CD14-positive monocyte (primary cell): Measurements from ENCODE around the gene DNAJC30. TPM values are rescaled to one million over a fixed set of nuclear protein-coding genes. Genes with fewer than 3 reads are reported as not detected.

Experiments
- DNase-seq, 3 donors: peaks; one replicate each; pipeline ENCODE4 v3.0.0-alpha.2; 2011 to 2022
- H2AFZ ChIP-seq: 2 replicates; pipeline ENCODE4 v1.6.0; 2012; ENCODE audit warnings: mild to moderate bottlenecking, low read depth, low read length, inconsistent platforms; ENCODE audit not compliant: insufficient read depth, poor library complexity, severe bottlenecking
- H3K27ac ChIP-seq, 2 donors: 1 replicate in 1 of 2; 2 replicates in 1 of 2; pipeline ENCODE4 v1.5.1; 2012 to 2013; ENCODE audit warnings: low read length in 2 of 2, control low read depth in 1 of 2, inconsistent platforms in 1 of 2, low read depth in 1 of 2, mild to moderate bottlenecking in 1 of 2
- H3K27me3 ChIP-seq, 2 donors: one replicate each; pipeline versions ENCODE4 v1.6.0 to v1.6.1; 2011 to 2013; ENCODE audit warnings: low read length in 2 of 2; ENCODE audit not compliant: control insufficient read depth in 2 of 2, insufficient read depth in 2 of 2
- H3K36me3 ChIP-seq, 2 donors: replicated peaks in 1 of 2; 1 replicate in 1 of 2; 2 replicates in 1 of 2; pipeline versions ENCODE4 v1.5.1 to v1.6.1; 2012 to 2013; ENCODE audit warnings: low read length in 2 of 2, control low read depth in 1 of 2, inconsistent platforms in 1 of 2, mild to moderate bottlenecking in 1 of 2; ENCODE audit not compliant: insufficient read depth in 2 of 2, control insufficient read depth in 1 of 2
- H3K4me1 ChIP-seq, 2 donors: 1 replicate in 1 of 2; 2 replicates in 1 of 2; pipeline versions ENCODE4 v1.5.1 to v1.6.1; 2012 to 2013; ENCODE audit warnings: low read length in 2 of 2, control low read depth in 1 of 2, inconsistent platforms in 1 of 2, mild to moderate bottlenecking in 1 of 2, moderate library complexity in 1 of 2; ENCODE audit not compliant: insufficient read depth in 2 of 2, control insufficient read depth in 1 of 2
- H3K4me2 ChIP-seq: replicated peaks from 2 replicates; pipeline ENCODE3; 2012; ENCODE audit warnings: low read length, moderate library complexity, mild to moderate bottlenecking; ENCODE audit not compliant: poor library complexity, severe bottlenecking; ENCODE audit errors: extremely low read depth
- H3K4me3 ChIP-seq, 3 experiments: fragments of 200-600 bp in 1 of 3; sonication (generic) in 1 of 3; replicated peaks in 1 of 3; 1 replicate in 2 of 3; 2 replicates in 1 of 3; pipeline ENCODE4 v1.5.1; 2011 to 2013; ENCODE audit warnings: low read length in 3 of 3, mild to moderate bottlenecking in 3 of 3, control low read depth in 2 of 3, low read depth in 2 of 3, inconsistent platforms in 1 of 3, moderate library complexity in 1 of 3
- H3K79me2 ChIP-seq: 2 replicates; pipeline ENCODE4 v1.6.0; 2012; ENCODE audit warnings: mild to moderate bottlenecking, control low read depth, inconsistent platforms, low read length, moderate library complexity; ENCODE audit not compliant: insufficient read depth
- H3K9ac ChIP-seq: 2 replicates; pipeline ENCODE4 v1.6.0; 2017; ENCODE audit warnings: low read length, mild to moderate bottlenecking; ENCODE audit not compliant: insufficient read depth, poor library complexity, severe bottlenecking
- H3K9me3 ChIP-seq, 2 donors: replicated peaks in 1 of 2; 1 replicate in 1 of 2; 2 replicates in 1 of 2; pipeline versions ENCODE4 v1.5.1 to v1.6.1; 2012 to 2013; ENCODE audit warnings: low read length in 2 of 2, control low read depth in 1 of 2; ENCODE audit not compliant: control insufficient read depth in 1 of 2, insufficient read depth in 1 of 2
- H4K20me1 ChIP-seq: 2 replicates; pipeline ENCODE4 v1.6.0; 2012; ENCODE audit warnings: mild to moderate bottlenecking, low read length, control low read depth, moderate library complexity; ENCODE audit not compliant: insufficient read depth
- H3K27ac Mint-ChIP-seq, 7 donors: one replicate each; pipeline ENCODE4 v1.8.0; 2020; ENCODE audit warnings: mild to moderate bottlenecking in 7 of 7, mixed read lengths in 7 of 7, moderate library complexity in 6 of 7, inconsistent platforms in 2 of 7
- H3K27me3 Mint-ChIP-seq, 3 donors: one replicate each; pipeline ENCODE4 v1.8.0; 2021 to 2022; ENCODE audit warnings: low read depth in 3 of 3, mild to moderate bottlenecking in 3 of 3, mixed read lengths in 3 of 3, moderate library complexity in 3 of 3, inconsistent platforms in 1 of 3
- H3K36me3 Mint-ChIP-seq, 2 donors: one replicate each; pipeline ENCODE4 v1.8.0; 2020; ENCODE audit warnings: mixed read lengths in 2 of 2, inconsistent platforms in 1 of 2, mild to moderate bottlenecking in 1 of 2
- H3K4me1 Mint-ChIP-seq: one replicate; pipeline ENCODE4 v1.8.0; 2020; ENCODE audit warnings: mild to moderate bottlenecking, mixed read lengths
- H3K4me3 Mint-ChIP-seq, 2 donors: one replicate each; pipeline ENCODE4 v1.8.0; 2020; ENCODE audit warnings: mild to moderate bottlenecking in 2 of 2, mixed read lengths in 2 of 2, moderate library complexity in 1 of 2
- H3K9me3 Mint-ChIP-seq, 7 donors: one replicate each; pipeline ENCODE4 v1.8.0; 2020 to 2022; ENCODE audit warnings: mixed read lengths in 7 of 7, mild to moderate bottlenecking in 6 of 7, moderate library complexity in 6 of 7, inconsistent platforms in 2 of 7
- WGBS: methylation state at CpG from one replicate; pipeline ENCODE4 v1.1.5; 2013; ENCODE audit warnings: missing lambda C conversion rate; ENCODE audit not compliant: insufficient coverage; 5-methylcytosine and 5-hydroxymethylcytosine counted together
- intact Hi-C, 2 donors: fragments of 100-400 bp; cut with micrococcal nuclease; formaldehyde crosslinking; loops; one replicate each; pipeline versions ENCODE4 v1.15.0 to v1.15.1; 2023
- polyA plus RNA-seq, 3 donors: library from polyadenylated mRNA; depleted of rRNA in 1 of 3; unstranded in 2 of 3; stranded (reverse) in 1 of 3; fragments of 300-500 nt in 2 of 3; fragments of >200 nt in 1 of 3; fragmentation: Illumina TruSeq in 2 of 3; gene quantifications; 1 replicate in 2 of 3; 2 replicates in 1 of 3; pipeline ENCODE4 v1.2.3, GENCODE V29; 2012 to 2021
- TF ChIP-seq, protein P1 (sequence below): fragments of 200-600 bp; IDR thresholded peaks from one replicate; pipeline ENCODE4 v1.8.0; 2022; ENCODE audit warnings: antibody characterized with exemption, mild to moderate bottlenecking

Gene DNAJC30
- polyA plus RNA-seq, 3 donors = 2.4 to 5.2 (median 3.2) TPM

DNA sequence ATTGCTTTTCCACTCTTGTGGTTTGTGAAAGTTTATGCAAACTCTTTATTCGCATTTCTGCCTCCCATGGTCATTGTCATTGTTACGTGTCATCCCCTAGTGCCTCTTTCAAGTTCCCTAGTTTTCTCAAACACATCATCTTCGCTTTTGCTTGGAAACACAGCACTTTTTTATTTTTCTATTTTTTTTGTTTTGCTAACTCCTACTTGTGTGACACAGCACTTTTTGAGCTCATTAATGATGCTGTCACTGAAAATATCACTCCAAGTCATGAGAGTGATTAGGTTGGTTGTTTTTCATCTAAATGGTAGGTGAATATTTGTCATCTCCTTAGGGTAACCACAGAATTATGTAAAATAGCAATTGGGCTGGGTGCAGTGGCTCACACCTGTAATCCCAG is 44.7 kb upstream of the DNAJC30 start:
- Mint-ChIP-seq H3K4me1 (peaks cover 14% of the 10 kb centered on the region), H3K27ac (peak overlapping the region in 1 of 7 donors; percentile 15), H3K27me3 (peaks cover 45 to 64% (median 50%) of the 10 kb centered on the region in 3 donors), H3K4me3 (peak overlapping the region in 1 of 2 donors; percentile 66), H3K36me3 (no peaks in the 10 kb centered on the region), H3K9me3 (peaks cover 0 to 9% (median 1%) of the 10 kb centered on the region in 7 donors)
- Histone ChIP-seq H3K36me3 (no peaks in the 10 kb centered on the region), H3K4me3 (no peak overlapping the region), H3K79me2 (no peaks in the 10 kb centered on the region), H3K9ac (no peak overlapping the region), H4K20me1 (no peaks in the 10 kb centered on the region), H3K27ac (no peak overlapping the region), H2AFZ (no peak overlapping the region), H3K9me3 (no peaks in the 10 kb centered on the region), H3K4me1 (peaks cover 4 to 10% of the 10 kb centered on the region in 2 donors), H3K4me2 (no peak overlapping the region), H3K27me3 (peaks cover 11 to 53% of the 10 kb centered on the region in 2 donors)
- 45% methylated on average over 2 of the region's 3 CpGs for WGBS
- intact Hi-C loops = loop anchor here (5.0 kb wide), 3 partner anchors 41 to 121 kb away; no protein-coding TSS in a partner anchor
- TF ChIP-seq, protein P1, sequence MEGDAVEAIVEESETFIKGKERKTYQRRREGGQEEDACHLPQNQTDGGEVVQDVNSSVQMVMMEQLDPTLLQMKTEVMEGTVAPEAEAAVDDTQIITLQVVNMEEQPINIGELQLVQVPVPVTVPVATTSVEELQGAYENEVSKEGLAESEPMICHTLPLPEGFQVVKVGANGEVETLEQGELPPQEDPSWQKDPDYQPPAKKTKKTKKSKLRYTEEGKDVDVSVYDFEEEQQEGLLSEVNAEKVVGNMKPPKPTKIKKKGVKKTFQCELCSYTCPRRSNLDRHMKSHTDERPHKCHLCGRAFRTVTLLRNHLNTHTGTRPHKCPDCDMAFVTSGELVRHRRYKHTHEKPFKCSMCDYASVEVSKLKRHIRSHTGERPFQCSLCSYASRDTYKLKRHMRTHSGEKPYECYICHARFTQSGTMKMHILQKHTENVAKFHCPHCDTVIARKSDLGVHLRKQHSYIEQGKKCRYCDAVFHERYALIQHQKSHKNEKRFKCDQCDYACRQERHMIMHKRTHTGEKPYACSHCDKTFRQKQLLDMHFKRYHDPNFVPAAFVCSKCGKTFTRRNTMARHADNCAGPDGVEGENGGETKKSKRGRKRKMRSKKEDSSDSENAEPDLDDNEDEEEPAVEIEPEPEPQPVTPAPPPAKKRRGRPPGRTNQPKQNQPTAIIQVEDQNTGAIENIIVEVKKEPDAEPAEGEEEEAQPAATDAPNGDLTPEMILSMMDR = no peak
- DNase-seq = no peak

DNA sequence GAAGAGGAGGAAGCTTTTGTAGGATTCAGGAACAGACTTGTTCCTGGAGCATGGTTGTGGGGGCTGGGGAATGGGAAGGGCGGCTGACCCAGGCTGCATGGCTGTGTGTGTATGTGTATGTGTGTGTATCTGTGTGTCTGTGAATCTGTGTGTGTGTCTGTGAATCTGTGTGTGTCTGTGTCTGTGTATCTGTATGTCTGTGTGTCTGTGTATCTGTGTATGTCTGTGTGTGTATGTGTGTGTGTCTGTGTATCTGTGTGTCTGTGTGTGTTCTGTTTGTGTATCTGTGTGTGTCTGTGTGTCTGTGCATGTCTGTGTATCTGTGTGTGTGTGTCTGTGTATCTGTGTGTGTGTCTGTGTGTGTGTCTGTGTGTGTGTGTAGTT is 42.8 kb upstream of the DNAJC30 start:
- Mint-ChIP-seq H3K4me1 (peaks cover 7% of the 10 kb centered on the region), H3K4me3 (no peak overlapping the region), H3K9me3 (peaks cover 0 to 6% (median 1%) of the 10 kb centered on the region in 7 donors), H3K27me3 (peaks cover 53 to 66% (median 58%) of the 10 kb centered on the region in 3 donors), H3K36me3 (no peaks in the 10 kb centered on the region), H3K27ac (no peak overlapping the region)
- no peak for DNase-seq
- TF ChIP-seq, protein P1 = peak; percentile 3
- Histone ChIP-seq H3K79me2 (no peaks in the 10 kb centered on the region), H3K4me3 (no peak overlapping the region), H3K9me3 (no peaks in the 10 kb centered on the region), H3K4me2 (no peak overlapping the region), H3K27ac (no peak overlapping the region), H2AFZ (no peak overlapping the region), H3K27me3 (peaks cover 13 to 65% of the 10 kb centered on the region in 2 donors), H3K9ac (no peak overlapping the region), H3K36me3 (no peaks in the 10 kb centered on the region), H4K20me1 (no peaks in the 10 kb centered on the region), H3K4me1 (no peaks in the 10 kb centered on the region)
- intact Hi-C loops = loop anchor here (5.0 kb wide), 3 partner anchors 39 to 119 kb away; no protein-coding TSS in a partner anchor
- WGBS = 82% methylated on average over 1 of the region's 1 CpG
